NOMO-1 treated with dmso at 0.1 percent for 144 hours (cell line): Measurements from ENCODE around the gene PDCD1.
"Not testable (repeated sequence)": the region's sequence is repeated elsewhere in the genome, so short reads cannot be mapped to it uniquely, and the experiment has no call there.

Experiments used
- DNase-seq: peaks from one replicate; lab custom pipeline; 2025; ENCODE audit not compliant: unreplicated experiment; lab: John Stamatoyannopoulos, UW

Gene PDCD1

DNA sequence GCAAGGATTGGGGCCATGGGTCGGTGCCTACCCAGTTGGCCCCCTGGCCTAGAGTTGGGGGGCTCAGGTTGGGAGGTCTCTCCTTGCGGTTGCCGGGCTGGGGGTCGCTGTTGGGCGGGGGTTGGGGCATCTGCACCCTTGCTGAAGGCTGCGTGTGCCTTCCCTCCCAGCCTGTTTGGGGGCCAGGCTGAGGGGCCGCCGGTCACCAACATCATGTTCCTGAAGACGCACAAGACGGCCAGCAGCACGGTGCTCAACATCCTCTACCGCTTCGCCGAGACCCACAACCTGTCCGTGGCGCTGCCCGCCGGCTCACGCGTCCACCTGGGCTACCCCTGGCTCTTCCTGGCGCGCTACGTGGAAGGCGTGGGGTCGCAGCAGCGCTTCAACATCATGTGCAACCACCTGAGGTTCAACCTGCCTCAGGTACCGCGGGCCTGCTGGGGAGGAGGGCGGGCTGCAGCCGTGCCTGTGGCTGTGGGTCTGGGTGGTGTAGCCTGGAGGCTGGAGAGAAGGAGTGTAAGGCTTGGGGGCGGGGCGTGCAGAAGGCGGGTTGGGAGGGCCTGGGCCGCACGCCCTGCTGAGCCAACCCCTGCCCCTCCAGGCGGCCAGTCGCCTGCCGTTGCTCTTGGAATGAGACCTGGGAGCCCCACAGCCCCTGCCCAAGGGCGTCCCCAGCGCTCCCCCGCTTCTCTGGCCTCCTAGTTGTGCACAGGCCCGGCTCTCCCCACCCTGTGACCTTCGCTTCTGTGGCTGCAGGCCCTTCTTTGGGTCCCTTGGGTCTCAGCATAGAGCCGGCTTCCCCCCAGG is 56.9 kb downstream of the PDCD1 start:
- DNase-seq, result no peak

DNA sequence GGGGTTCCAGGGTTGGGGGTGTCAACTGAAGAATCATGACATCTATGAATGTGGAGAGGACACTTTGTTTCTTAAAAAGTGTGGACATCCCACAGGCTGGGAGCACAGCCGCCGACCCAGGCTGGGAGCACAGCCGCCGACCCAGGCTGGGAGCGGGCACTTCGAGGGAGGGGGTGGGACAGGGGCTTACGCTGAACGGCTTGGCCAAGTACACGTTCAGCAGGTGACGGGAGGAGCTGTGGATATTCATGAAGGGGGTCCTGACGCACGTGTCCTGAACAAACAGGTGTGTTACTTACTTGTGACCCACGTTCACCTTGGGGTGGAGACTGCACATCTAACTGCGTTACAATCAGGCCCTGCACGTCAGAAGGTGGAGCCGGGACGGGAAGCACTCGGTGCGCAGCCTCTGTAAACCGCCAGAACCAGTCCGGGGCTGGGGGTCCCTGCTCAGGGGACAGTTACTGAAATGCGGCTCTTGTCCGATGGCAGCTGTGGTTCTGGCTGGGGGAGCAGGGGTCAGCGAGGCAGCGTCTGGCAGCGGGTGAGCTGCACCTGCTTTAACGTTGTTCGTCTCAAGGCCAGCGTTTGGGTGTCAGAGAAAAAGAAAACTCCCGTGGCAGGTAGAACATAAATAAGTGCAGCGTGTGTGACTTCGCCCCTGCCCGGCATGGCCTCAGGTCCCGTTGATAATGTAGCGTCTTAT is 58.3 kb downstream of the PDCD1 start:
- DNase-seq, result not testable (repeated sequence)
